ENCODE measurements around the gene HBQ1. TPM values are rescaled to one million over a fixed set of nuclear protein-coding genes. Genes with fewer than 3 reads are reported as not detected.

The HBQ1 gene
- total RNA-seq, 1 donor from 2014 or later: not detected

DNA sequence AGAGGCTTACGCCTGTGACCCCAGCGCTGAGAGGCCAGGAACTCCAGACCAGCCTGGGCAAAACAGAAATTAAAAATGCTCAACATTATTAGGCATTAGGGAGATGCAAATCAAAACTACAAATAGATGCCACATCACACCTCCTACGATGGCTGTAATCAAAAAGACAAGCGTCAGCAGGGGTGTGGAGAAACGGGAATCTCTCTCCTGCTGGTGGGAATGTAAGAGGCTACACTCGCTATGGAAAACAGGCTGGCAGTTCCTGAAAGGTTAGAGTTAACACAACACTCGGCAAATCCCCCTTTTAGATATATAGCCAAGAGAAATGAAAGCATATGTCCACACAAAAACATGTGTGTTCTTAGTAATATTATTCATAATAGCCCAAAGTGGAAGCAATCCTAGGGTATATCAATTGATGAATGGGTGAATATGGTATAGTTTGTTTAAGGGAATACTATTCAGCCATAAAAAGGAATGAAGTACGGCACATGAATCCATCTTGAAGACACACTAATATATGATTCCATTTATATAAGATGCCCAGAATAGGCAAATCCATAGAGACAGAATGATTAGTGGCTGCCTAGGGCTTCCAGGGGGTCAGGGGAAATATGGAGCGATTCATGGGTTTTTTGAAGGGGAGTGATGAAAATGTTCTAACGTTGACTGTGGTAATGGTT is 39.9 kb upstream of the HBQ1 start:
- no peak for DNase-seq
- Histone ChIP-seq H3K36me3 (no peaks in the 10 kb centered on the region), H3K4me3 (no peak overlapping the region), H3K9me3 (no peaks in the 10 kb centered on the region), H3K27me3 (ENCODE audit: low read depth) (peaks cover 8% of the 10 kb centered on the region), H3K27ac (no peak overlapping the region), H3K4me1 (peaks cover 10% of the 10 kb centered on the region)
- no peak for ATAC-seq
- TF ChIP-seq, protein P1, sequence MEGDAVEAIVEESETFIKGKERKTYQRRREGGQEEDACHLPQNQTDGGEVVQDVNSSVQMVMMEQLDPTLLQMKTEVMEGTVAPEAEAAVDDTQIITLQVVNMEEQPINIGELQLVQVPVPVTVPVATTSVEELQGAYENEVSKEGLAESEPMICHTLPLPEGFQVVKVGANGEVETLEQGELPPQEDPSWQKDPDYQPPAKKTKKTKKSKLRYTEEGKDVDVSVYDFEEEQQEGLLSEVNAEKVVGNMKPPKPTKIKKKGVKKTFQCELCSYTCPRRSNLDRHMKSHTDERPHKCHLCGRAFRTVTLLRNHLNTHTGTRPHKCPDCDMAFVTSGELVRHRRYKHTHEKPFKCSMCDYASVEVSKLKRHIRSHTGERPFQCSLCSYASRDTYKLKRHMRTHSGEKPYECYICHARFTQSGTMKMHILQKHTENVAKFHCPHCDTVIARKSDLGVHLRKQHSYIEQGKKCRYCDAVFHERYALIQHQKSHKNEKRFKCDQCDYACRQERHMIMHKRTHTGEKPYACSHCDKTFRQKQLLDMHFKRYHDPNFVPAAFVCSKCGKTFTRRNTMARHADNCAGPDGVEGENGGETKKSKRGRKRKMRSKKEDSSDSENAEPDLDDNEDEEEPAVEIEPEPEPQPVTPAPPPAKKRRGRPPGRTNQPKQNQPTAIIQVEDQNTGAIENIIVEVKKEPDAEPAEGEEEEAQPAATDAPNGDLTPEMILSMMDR (IDR thresholded peaks at IDR 0.05): no peak
- intact Hi-C loops (cut with DNase I): no loop called here

DNA sequence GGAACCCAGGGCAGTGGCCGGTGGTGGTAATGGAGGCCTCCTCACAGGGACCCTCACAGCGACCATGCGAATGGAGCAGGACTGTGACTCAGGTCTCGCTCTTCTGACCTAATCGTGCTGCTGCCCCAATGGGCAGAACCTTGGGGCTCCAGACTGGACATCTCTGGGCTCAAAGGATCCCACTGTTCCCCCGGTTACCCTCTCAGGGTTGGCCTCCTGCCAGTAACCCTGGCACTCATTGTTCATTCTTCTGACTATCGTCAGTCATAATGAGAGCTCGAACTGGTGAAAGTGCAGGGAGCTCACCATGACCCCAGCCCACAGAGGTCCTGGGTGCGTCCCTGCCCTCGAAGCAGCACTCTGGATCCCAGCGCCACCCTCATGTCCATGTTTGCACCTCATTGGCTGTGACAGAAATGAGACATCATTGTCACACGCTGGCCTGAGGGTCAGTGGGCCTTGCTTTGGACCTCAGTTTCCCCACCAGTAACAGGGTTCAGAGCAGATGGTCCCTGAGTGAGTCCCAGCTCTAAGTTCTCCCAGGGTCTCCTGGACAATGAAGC is 37.8 kb upstream of the HBQ1 start:
- H3K9me3 ChIP-seq: no peaks in the 10 kb centered on the region
- intact Hi-C loops (cut with DNase I): no loop called here
- ATAC-seq: no peak

DNA sequence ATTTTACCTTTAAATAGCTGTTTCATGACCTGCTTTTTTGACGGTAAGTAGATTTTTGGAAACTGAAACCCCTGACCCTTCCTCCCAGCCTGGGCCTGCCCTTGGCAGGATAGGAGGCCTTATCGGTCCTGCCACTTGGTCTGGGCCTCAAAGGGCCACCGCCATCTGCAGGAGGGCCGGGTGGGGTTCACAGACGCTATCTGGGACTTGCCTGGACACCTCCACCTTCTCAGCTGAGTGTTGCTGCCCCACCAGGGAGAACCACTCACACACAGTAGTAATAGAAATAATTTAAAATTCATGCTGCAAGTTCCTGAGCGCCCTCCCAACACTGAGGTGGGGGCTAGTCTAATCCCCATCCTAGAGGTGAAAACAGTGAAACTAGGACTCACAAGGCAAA is 37.2 kb upstream of the HBQ1 start:
- intact Hi-C loops (cut with DNase I): no loop called here
- TF ChIP-seq, protein P1 (IDR thresholded peaks at IDR 0.05): no peak
- no peaks in the 10 kb centered on the region for H3K9me3 ChIP-seq
- H3K36me3 ChIP-seq: no peaks in the 10 kb centered on the region
- no peaks in the 10 kb centered on the region for H3K4me1 ChIP-seq
- H3K4me3 ChIP-seq: no peak overlapping the region
- peaks cover 8% of the 10 kb centered on the region for H3K27me3 ChIP-seq (ENCODE audit: low read depth)
- H3K27ac ChIP-seq: no peak overlapping the region
- ATAC-seq (no peak), DNase-seq (no peak)

More for the DNA sequence above, 37.8 kb upstream of the HBQ1 start:
- TF ChIP-seq, protein P1 (IDR thresholded peaks at IDR 0.05): no peak
- Histone ChIP-seq H3K4me1 (peaks cover 3% of the 10 kb centered on the region), H3K4me3 (no peak overlapping the region), H3K27ac (no peak overlapping the region), H3K27me3 (ENCODE audit: low read depth) (peaks cover 8% of the 10 kb centered on the region), H3K36me3 (no peaks in the 10 kb centered on the region)
- no peak for DNase-seq

DNA sequence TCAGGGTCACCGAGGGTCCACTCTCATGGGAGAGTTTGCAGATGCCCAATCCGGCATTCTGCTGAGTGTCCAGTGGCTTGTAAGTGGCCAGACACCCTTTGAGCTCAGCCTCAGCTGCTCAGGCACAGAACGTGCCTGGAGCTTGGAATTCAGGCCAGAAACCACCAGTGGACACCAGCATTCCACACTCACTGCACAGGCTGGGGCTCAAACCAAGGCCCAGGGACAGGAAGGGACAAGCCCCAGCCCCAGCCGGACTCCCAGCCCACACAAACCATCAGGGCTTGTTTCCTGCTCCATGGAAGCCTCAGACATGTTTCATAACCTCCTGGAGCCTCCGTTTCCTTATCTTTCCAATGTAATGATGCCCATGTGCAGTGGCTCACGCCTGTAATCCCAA is 36.8 kb upstream of the HBQ1 start:
- Histone ChIP-seq H3K4me3 (no peak overlapping the region), H3K27ac (no peak overlapping the region), H3K4me1 (no peaks in the 10 kb centered on the region), H3K36me3 (no peaks in the 10 kb centered on the region), H3K27me3 (ENCODE audit: low read depth) (peaks cover 8% of the 10 kb centered on the region), H3K9me3 (no peaks in the 10 kb centered on the region)
- ATAC-seq: no peak
- TF ChIP-seq, protein P1 (IDR thresholded peaks at IDR 0.05): no peak
- no peak for DNase-seq
- intact Hi-C loops (cut with DNase I): no loop called here

DNA sequence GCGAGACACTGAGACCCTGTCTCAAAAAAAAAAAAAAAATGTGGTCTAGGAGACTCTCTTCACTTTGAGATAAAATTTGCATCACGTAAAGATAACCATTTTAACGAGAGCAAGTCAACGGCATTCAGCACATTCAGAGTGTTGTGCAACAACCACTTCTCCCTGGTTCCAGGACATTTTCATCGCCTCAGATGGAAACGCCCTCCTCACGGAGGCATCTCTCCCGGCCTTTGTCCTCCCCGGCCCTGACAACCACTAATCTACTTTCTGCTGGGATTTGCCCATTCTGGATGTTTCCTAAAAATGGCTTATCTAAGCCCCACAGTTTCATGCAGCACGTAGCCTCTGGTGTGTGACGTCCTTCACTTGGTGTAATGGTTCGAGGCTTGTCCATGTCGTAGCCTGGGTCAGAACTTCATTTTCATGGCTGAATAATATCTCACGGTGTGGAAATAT is 35.4 kb upstream of the HBQ1 start:
- Histone ChIP-seq H3K4me3 (no peak overlapping the region), H3K27me3 (ENCODE audit: low read depth) (peaks cover 8% of the 10 kb centered on the region), H3K36me3 (no peaks in the 10 kb centered on the region), H3K27ac (no peak overlapping the region), H3K4me1 (no peaks in the 10 kb centered on the region), H3K9me3 (no peaks in the 10 kb centered on the region)
- no peak for DNase-seq
- no peak for ATAC-seq
- intact Hi-C loops (cut with DNase I): no loop called here
- TF ChIP-seq, protein P1 (IDR thresholded peaks at IDR 0.05): no peak

Measured in lower lobe of right lung (tissue), 2 donors.